ENCODE measurements around the gene PLIN4.

Gene PLIN4

DNA sequence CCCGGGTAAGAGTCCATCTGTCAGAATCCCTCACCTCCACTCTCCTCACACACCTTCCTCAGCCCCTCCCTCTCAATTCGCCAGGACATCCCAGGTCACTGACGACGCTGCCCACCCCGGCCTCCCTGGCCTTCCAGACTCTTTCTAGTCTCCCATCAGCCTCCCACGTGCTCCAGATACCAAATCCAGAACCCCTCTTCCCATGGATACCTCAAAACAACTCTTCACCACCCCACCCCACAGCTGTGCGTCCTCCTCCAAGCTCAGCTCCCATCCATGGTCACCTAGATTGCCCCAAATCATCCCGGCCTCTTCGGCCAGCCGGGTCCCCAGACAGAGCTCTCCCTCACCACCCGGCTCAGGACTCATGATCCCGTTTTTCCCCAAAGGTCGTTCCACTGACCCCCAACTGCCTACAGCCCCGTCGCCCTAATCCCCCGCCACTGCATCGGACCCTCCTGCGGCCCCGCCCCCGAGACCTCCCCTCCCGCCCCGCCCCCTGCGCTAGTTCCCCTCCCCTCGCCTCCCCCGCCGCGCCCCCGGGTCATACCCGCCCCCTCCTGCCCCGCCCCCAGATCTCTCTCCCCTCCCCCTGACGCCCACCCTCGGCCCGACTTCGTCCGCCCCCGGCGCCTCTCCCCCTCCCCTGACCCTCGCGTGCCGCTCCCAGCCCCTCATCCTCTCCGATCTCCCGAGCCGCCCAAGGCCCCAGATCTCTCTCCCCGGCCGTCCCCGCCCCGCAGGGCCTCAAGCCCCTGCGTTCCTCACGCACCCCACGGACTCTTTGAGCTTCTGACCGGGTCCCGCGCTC, 61.2 kb downstream of the PLIN4 start:
- CTCF ChIA-PET, result interaction anchor here (0.5 kb wide), 1 partner anchor 172 kb away, joined by 5 read pairs; no protein-coding TSS in a partner anchor
- no peak for TF ChIP-seq ELF4 (IDR thresholded peaks at IDR 0.05)
- TF ChIP-seq NFRKB (IDR thresholded peaks at IDR 0.05), result no peak
- TF ChIP-seq HDGF (IDR thresholded peaks at IDR 0.05; ENCODE audit: borderline replicate concordance), result no peak
- no peak for TF ChIP-seq FOXM1 (IDR thresholded peaks at IDR 0.05; ENCODE audit: borderline replicate concordance)
- no peak for TF ChIP-seq TARDBP (IDR thresholded peaks at IDR 0.05)
- no peak for TF ChIP-seq L3MBTL2 (conservative IDR thresholded peaks at IDR 0.05)
- TF ChIP-seq BHLHE40 (IDR thresholded peaks at IDR 0.05; ENCODE audit: borderline replicate concordance), result no peak
- TF ChIP-seq CTBP1 (IDR thresholded peaks at IDR 0.05; ENCODE audit: borderline replicate concordance), result no peak
- TF ChIP-seq SP1 (IDR thresholded peaks at IDR 0.05), result no peak
- TF ChIP-seq FOXA1 (IDR thresholded peaks at IDR 0.05), result no peak
- no peak for TF ChIP-seq SUZ12 (IDR thresholded peaks at IDR 0.05)
- TF ChIP-seq FOXK2 (IDR thresholded peaks at IDR 0.05), result no peak
- TF ChIP-seq LEF1 (IDR thresholded peaks at IDR 0.05; ENCODE audit: borderline replicate concordance), result no peak
- TF ChIP-seq, protein P1, sequence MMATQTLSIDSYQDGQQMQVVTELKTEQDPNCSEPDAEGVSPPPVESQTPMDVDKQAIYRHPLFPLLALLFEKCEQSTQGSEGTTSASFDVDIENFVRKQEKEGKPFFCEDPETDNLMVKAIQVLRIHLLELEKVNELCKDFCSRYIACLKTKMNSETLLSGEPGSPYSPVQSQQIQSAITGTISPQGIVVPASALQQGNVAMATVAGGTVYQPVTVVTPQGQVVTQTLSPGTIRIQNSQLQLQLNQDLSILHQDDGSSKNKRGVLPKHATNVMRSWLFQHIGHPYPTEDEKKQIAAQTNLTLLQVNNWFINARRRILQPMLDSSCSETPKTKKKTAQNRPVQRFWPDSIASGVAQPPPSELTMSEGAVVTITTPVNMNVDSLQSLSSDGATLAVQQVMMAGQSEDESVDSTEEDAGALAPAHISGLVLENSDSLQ (IDR thresholded peaks at IDR 0.05), result no peak
- POLR2A ChIA-PET, result interaction anchor here (1.0 to 2.8 kb wide), 3 partner anchors 14 to 55 kb away, joined by 3 to 20 read pairs (median 4); partner anchors contain the start of genes CHAF1A and HDGFL2
- DNase-seq (ENCODE audit: extremely low spot score), result peak; percentile 77

DNA sequence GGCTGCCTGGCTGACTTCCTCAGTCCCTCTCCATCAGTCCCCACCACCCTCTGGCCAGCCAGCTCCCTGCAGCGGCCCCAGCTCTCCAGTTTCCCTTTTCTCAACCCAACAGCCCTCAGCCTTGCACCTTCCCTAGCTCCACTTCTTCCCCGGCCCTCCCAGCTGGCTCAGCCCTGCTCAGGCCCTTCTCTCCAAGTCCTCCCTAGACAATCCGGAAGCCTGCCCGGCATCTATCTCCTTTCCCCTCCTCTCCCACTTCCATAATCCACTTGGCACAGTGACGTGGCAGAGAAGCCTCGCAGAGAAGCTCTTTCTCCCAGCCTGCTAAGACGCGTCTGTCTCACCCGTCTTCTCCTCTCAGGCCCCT, 61.8 kb downstream of the PLIN4 start:
- no peak for TF ChIP-seq ARNT (IDR thresholded peaks at IDR 0.05)
- TF ChIP-seq, protein P1 (IDR thresholded peaks at IDR 0.05), result no peak
- CTCF ChIA-PET, result interaction anchor here (0.5 kb wide), 1 partner anchor 173 kb away, joined by 5 read pairs; no protein-coding TSS in a partner anchor
- POLR2A ChIA-PET, result interaction anchor here (1.0 to 2.8 kb wide), 3 partner anchors 15 to 54 kb away, joined by 3 to 20 read pairs (median 4); partner anchors contain the start of genes CHAF1A and HDGFL2
- DNase-seq (ENCODE audit: extremely low spot score), result no peak

DNA sequence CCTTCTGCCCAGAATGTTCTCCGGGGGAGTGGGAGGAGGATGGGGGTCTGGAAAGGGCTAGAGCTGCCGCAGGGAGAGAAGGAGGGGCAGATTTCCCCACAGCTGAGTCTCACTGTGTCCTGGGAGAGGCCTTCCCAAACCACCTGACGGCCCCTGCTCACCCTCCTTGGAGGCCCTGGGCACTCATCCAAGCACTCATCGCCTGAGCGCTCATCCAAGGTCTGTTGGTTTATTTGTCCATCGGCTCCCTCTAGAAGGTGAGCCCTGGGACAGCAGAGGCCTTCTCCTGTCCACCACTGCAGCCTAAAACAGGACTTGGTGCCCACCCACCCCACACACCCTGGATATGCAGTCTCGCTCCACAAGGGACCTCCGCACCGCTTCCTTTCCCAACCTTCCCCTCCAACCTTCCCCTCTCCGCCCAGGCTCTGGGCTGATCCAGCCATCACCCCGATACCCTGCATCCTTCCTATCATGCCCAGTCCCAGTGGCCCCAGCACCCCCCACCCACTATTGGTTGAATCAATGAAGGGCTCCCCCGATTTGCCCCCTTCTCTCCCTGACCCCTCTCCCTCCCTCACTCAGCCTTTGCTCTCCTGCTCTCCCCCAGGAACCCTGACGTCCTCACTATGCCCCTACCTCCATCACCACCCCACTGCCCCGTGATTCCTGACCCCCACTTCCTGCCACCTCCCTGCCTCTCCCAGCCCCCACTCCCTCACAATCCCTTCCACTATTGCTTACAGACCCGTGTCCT, 62.4 kb downstream of the PLIN4 start:
- ChIA-PET POLR2A (interaction anchor here (1.0 to 2.8 kb wide), 3 partner anchors 15 to 18 kb away, joined by 4 to 20 read pairs (median 8); partner anchors contain the start of gene HDGFL2), CTCF (no interaction called here)
- DNase-seq (ENCODE audit: extremely low spot score), result no peak
- TF ChIP-seq ZNF384 (IDR thresholded peaks at IDR 0.05) (no peak), NFRKB (IDR thresholded peaks at IDR 0.05) (no peak), LEF1 (IDR thresholded peaks at IDR 0.05; ENCODE audit: borderline replicate concordance) (no peak), FOXM1 (IDR thresholded peaks at IDR 0.05; ENCODE audit: borderline replicate concordance) (no peak), BHLHE40 (IDR thresholded peaks at IDR 0.05; ENCODE audit: borderline replicate concordance) (no peak), HDGF (IDR thresholded peaks at IDR 0.05; ENCODE audit: borderline replicate concordance) (no peak), SUZ12 (IDR thresholded peaks at IDR 0.05) (no peak), ARNT (IDR thresholded peaks at IDR 0.05) (no peak), SP1 (IDR thresholded peaks at IDR 0.05) (no peak)
- TF ChIP-seq, protein P1 (IDR thresholded peaks at IDR 0.05), result no peak

DNA sequence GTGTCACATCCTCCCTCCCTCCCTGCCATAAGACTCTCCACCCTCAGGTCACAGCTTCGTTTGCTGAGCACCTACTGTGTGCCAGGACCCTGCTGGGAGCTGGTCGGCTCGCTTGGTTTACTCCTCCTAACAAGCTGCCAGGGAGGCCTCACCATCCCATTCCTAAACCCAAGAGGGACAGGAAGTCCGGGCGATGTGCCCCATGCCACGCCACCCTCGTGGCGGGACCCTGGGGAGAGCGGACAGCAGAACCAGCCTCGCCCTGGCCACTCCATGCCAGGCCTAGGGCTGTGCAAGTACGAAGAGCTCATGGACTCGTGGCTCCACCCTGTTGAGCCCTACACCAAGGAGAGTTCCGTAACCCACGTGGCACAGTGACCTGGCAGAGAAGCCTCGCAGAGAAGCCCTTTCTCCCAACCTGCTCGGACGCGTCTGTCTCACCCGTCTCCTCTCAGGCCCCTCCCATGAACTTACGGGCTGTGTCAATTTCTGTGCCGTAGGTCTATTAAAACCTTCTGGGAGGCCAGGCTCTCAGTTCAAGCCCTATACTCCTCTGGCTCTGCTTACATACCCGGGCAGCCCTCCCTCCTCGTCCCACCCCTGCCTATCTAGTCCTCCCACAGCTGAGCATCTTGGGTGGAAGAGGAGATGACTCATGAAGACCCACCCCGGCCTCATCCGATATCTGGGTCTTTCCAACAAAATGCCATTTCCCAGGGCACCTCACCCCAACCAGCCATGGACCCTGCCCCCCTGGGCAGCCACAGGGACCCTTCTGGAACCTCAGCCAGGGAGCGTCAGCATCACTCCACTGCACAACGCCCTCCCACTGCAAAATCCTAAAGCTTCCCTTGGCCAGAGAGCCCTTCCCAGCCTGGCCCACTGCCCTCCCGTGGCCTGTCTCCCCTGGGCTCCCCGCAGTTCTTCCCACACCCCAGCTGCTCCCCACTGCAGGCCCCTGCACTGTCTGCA, 63.3 kb downstream of the PLIN4 start:
- DNase-seq (ENCODE audit: extremely low spot score), result no peak
- POLR2A ChIA-PET, result interaction anchor here (1.5 kb wide), 1 partner anchor 16 kb away, joined by 8 read pairs; no protein-coding TSS in a partner anchor
- TF ChIP-seq LEF1 (IDR thresholded peaks at IDR 0.05; ENCODE audit: borderline replicate concordance) (no peak), HDGF (IDR thresholded peaks at IDR 0.05; ENCODE audit: borderline replicate concordance) (no peak), FOXM1 (IDR thresholded peaks at IDR 0.05; ENCODE audit: borderline replicate concordance) (no peak), SP1 (IDR thresholded peaks at IDR 0.05) (no peak), TARDBP (IDR thresholded peaks at IDR 0.05) (no peak), SUZ12 (IDR thresholded peaks at IDR 0.05) (no peak), ARNT (IDR thresholded peaks at IDR 0.05) (no peak), ZNF384 (IDR thresholded peaks at IDR 0.05) (no peak), FOXA1 (IDR thresholded peaks at IDR 0.05) (no peak), CTBP1 (IDR thresholded peaks at IDR 0.05; ENCODE audit: borderline replicate concordance) (no peak)
- CTCF ChIA-PET, result interaction anchor here (0.5 kb wide), 1 partner anchor 187 kb away, joined by 3 read pairs; no protein-coding TSS in a partner anchor

All from HEK293T (cell line).